HCT116 (cell line): Measurements from ENCODE around the gene AFAP1. TPM values are rescaled to one million over a fixed set of nuclear protein-coding genes. Genes with fewer than 3 reads are reported as not detected.

Experiments used
- ATAC-seq: fragments of 200-7000 bp; cut with Tn5 transposase; 2 replicates; pipeline ENCODE4 v1.9.1; 2020; ENCODE audit warnings: mild to moderate bottlenecking, moderate library complexity
- BruUV-seq: library from RNA; stranded (reverse); fragments of 400-500 nt; replicated peaks from 2 replicates; lab custom pipeline; 2021; lab: Mats Ljungman, UMichigan
- CTCF ChIA-PET: fragments of 300-600 bp; sonication (Branson Sonifier 250); formaldehyde crosslinking; loops from one replicate; lab custom pipeline; 2021; ENCODE audit warnings: antibody characterized with exemption; lab: Charles Lee
- POLR2A ChIA-PET: fragments of 300-600, 350-600 bp; sonication (Branson Sonifier 250); formaldehyde crosslinking; loops from one replicate; lab custom pipeline; 2021; ENCODE audit warnings: antibody characterized with exemption; lab: Charles Lee
- RAD21 ChIA-PET, 2 experiments: fragments of 300-600 bp; sonication (Branson Sonifier 250); formaldehyde crosslinking; loops; one replicate each; lab custom pipeline; 2023; ENCODE audit warnings: low total read pairs in 2 of 2; ENCODE audit not compliant: uncharacterized antibody in 2 of 2, unreplicated experiment in 2 of 2, low non-redundant PET in 1 of 2; lab: Charles Lee
- DNase-seq: peaks from one replicate; pipeline ENCODE4 v3.0.0-alpha.2; 2010; ENCODE audit warnings: low read depth, low spot score
- H2AFZ ChIP-seq: fragments of 200-600 bp; shearing (Covaris generic), sonication (generic); 2 replicates; pipeline ENCODE4 v1.6.1; 2017; ENCODE audit warnings: low read depth, mixed run types, mixed read lengths, antibody characterized with exemption, low read length; ENCODE audit not compliant: poor library complexity, severe bottlenecking
- H3K27ac ChIP-seq: 2 replicates; pipeline ENCODE4 v1.5.1; 2012; ENCODE audit warnings: low read depth, low read length
- H3K27me3 ChIP-seq: fragments of 200-600 bp; sonication (generic); 2 replicates; pipeline ENCODE4 v1.6.1; 2016; ENCODE audit warnings: mixed run types, low read length, mixed read lengths; ENCODE audit not compliant: insufficient read depth
- H3K36me3 ChIP-seq, 2 experiments: fragments of 200-500 bp in 1 of 2; fragments of 200-600 bp in 1 of 2; sonication (Bioruptor generic) in 1 of 2; sonication (generic) in 1 of 2; 2 replicates each; pipeline versions ENCODE4 v1.5.1 to v1.6.1; 2014 to 2016; ENCODE audit warnings: low read length in 2 of 2, inconsistent platforms in 1 of 2, mixed read lengths in 1 of 2, mixed run types in 1 of 2; ENCODE audit not compliant: insufficient read depth in 2 of 2, control insufficient read depth in 1 of 2
- H3K4me1 ChIP-seq, 2 experiments: fragments of 200-600 bp in 1 of 2; sonication (generic) in 1 of 2; 2 replicates each; pipeline versions ENCODE4 v1.5.1 to v1.6.1; 2012 to 2017; ENCODE audit warnings: low read length in 2 of 2, inconsistent platforms in 1 of 2, mild to moderate bottlenecking in 1 of 2, mixed read lengths in 1 of 2, mixed run types in 1 of 2, moderate library complexity in 1 of 2; ENCODE audit not compliant: insufficient read depth in 2 of 2, control insufficient read depth in 1 of 2
- H3K4me2 ChIP-seq: fragments of 200-600 bp; sonication (generic); 2 replicates; pipeline ENCODE4 v1.6.1; 2017; ENCODE audit warnings: mixed run types, low read length, mixed read lengths
- H3K4me3 ChIP-seq, 2 experiments: fragments of 200-600 bp in 1 of 2; sonication (generic) in 1 of 2; replicated peaks in 1 of 2; 2 replicates each; pipeline ENCODE4 v1.5.1; 2011 to 2016; ENCODE audit warnings: low read length in 2 of 2, control low read depth in 1 of 2, low read depth in 1 of 2, mild to moderate bottlenecking in 1 of 2, mixed read lengths in 1 of 2, mixed run types in 1 of 2
- H3K79me2 ChIP-seq: fragments of 200-600 bp; sonication (generic); 2 replicates; pipeline ENCODE4 v1.6.1; 2017; ENCODE audit warnings: mild to moderate bottlenecking, mixed run types, low read length, moderate library complexity, mixed read lengths; ENCODE audit not compliant: insufficient read depth
- H3K9ac ChIP-seq: fragments of 200-600 bp; sonication (generic); 2 replicates; pipeline ENCODE4 v1.6.1; 2016; ENCODE audit warnings: low read length, mixed read lengths
- H3K9me2 ChIP-seq: fragments of 200-600 bp; sonication (generic), shearing (Covaris generic); 2 replicates; pipeline ENCODE4 v1.6.1; 2017; ENCODE audit warnings: mixed run types, mild to moderate bottlenecking, moderate library complexity; ENCODE audit not compliant: insufficient read depth
- H3K9me3 ChIP-seq, 2 experiments: fragments of 200-500 bp in 1 of 2; fragments of 200-600 bp in 1 of 2; sonication (Bioruptor generic) in 1 of 2; sonication (generic) in 1 of 2; 2 replicates each; pipeline ENCODE4 v1.6.1; 2014 to 2017; ENCODE audit warnings: low read length in 2 of 2, mixed read lengths in 2 of 2, inconsistent platforms in 1 of 2, low read depth in 1 of 2, mild to moderate bottlenecking in 1 of 2, mixed run types in 1 of 2, moderate library complexity in 1 of 2; ENCODE audit not compliant: control insufficient read depth in 1 of 2, insufficient read depth in 1 of 2
- H4K20me1 ChIP-seq: fragments of 200-600 bp; sonication (generic), shearing (Covaris generic); 2 replicates; pipeline ENCODE4 v1.6.1; 2017; ENCODE audit warnings: mixed run types, mild to moderate bottlenecking, moderate library complexity; ENCODE audit not compliant: insufficient read depth
- CBX3 ChIP-seq: IDR thresholded peaks from 2 replicates; pipeline ENCODE4 v1.6.1; 2012; ENCODE audit warnings: low read depth
- CTCF ChIP-seq, 3 experiments: fragments of 200-600 bp in 1 of 3; sonication (generic) in 1 of 3; IDR thresholded peaks in 2 of 3; conservative IDR thresholded peaks in 1 of 3; 2 replicates each; pipeline ENCODE4 v1.5.1; 2012 to 2017; ENCODE audit warnings: low read depth in 2 of 3, low read length in 2 of 3, antibody characterized with exemption in 1 of 3, borderline replicate concordance in 1 of 3, control low read depth in 1 of 3, mild to moderate bottlenecking in 1 of 3, mixed read lengths in 1 of 3, mixed run types in 1 of 3, moderate library complexity in 1 of 3; ENCODE audit not compliant: insufficient read depth in 1 of 3
- EGR1 ChIP-seq: IDR thresholded peaks from 2 replicates; pipeline ENCODE4 v1.6.1; 2012; ENCODE audit warnings: low read depth
- EZH2 ChIP-seq: fragments of 200-600 bp; sonication (generic); IDR thresholded peaks from 2 replicates; pipeline ENCODE4 v1.6.1; 2017; ENCODE audit warnings: antibody characterized with exemption, mixed run types
- EZH2phosphoT487 ChIP-seq: fragments of 200-600 bp; IDR thresholded peaks from 2 replicates; pipeline ENCODE4 v1.6.1; 2018; ENCODE audit warnings: antibody characterized with exemption, borderline replicate concordance
- FOSL1 ChIP-seq: IDR thresholded peaks from 2 replicates; pipeline ENCODE4 v1.6.1; 2012; ENCODE audit warnings: low read depth
- JUND ChIP-seq: IDR thresholded peaks from 2 replicates; pipeline ENCODE4 v1.6.1; 2012
- POLR2A ChIP-seq: IDR thresholded peaks from 2 replicates; pipeline ENCODE4 v1.7.0; 2011; ENCODE audit warnings: borderline replicate concordance; ENCODE audit not compliant: insufficient read depth, insufficient read length; ENCODE audit errors: extremely low read depth
- POLR2AphosphoS5 ChIP-seq: IDR thresholded peaks from 2 replicates; pipeline ENCODE4 v1.6.1; 2011; ENCODE audit warnings: mild to moderate bottlenecking, low read depth, low read length, moderate library complexity
- RAD21 ChIP-seq: IDR thresholded peaks from 2 replicates; pipeline ENCODE4 v1.6.1; 2012; ENCODE audit warnings: low read depth, mild to moderate bottlenecking
- SIN3A ChIP-seq: IDR thresholded peaks from 2 replicates; pipeline ENCODE4 v1.6.1; 2012; ENCODE audit warnings: low read depth
- SP1 ChIP-seq: IDR thresholded peaks from 2 replicates; pipeline ENCODE4 v1.6.1; 2012; ENCODE audit warnings: low read depth
- SRF ChIP-seq: IDR thresholded peaks from 2 replicates; pipeline ENCODE4 v1.6.1; 2012; ENCODE audit warnings: low read depth
- TCF7L2 ChIP-seq: IDR thresholded peaks from 2 replicates; pipeline ENCODE4 v1.7.0; 2011; ENCODE audit warnings: borderline replicate concordance, inconsistent platforms; ENCODE audit not compliant: insufficient read depth, insufficient read length; ENCODE audit errors: extremely low read depth
- YY1 ChIP-seq: IDR thresholded peaks from 2 replicates; pipeline ENCODE4 v1.6.1; 2011; ENCODE audit warnings: low read length, low read depth, moderate library complexity, mild to moderate bottlenecking; ENCODE audit not compliant: insufficient replicate concordance; ENCODE audit errors: extremely low read depth
- ZFX ChIP-seq: fragments of 450-650 bp; IDR thresholded peaks from 2 replicates; pipeline ENCODE4 v1.6.1; 2017
- ZNF274 ChIP-seq: fragments of 200-500 bp; sonication (Bioruptor generic); IDR thresholded peaks from 2 replicates; pipeline ENCODE4 v1.6.1; 2014; ENCODE audit warnings: mild to moderate bottlenecking, low read depth, low read length, inconsistent platforms
- intact Hi-C: fragments of 100-400 bp; cut with micrococcal nuclease; formaldehyde crosslinking; loops from 2 replicates; pipeline ENCODE4 v1.10.0; 2022
- total RNA-seq: library from RNA; stranded (reverse); gene quantifications from one replicate; pipeline ENCODE4 v1.2.1, GENCODE V29; 2021; ENCODE audit not compliant: unreplicated experiment
- TF ChIP-seq, protein P1 (sequence below): IDR thresholded peaks from 2 replicates; pipeline ENCODE4 v1.6.1; 2012
- TF ChIP-seq, protein P2 (sequence below): IDR thresholded peaks from 2 replicates; pipeline ENCODE4 v1.6.1; 2012; ENCODE audit warnings: low read depth

AFAP1 gene
- total RNA-seq, 1 experiment from 2014 or later = 19.4 TPM

- intact Hi-C loops = no loop called here
- ChIA-PET RAD21 (no interaction called here), CTCF (no interaction called here)
These were observed 165.1 kb downstream of the AFAP1 start for GRCh38 chr4:7774301-7775294.

More at GRCh38 chr4:7774301-7775294, 165.1 kb downstream of the AFAP1 start:
- TF ChIP-seq EZH2phosphoT487 (no peak), EGR1 (no peak), RAD21 (no peak), TCF7L2 (no peak), CBX3 (no peak), FOSL1 (no peak), SP1 (no peak), CTCF (IDR thresholded peaks at IDR 0.05 in 2 of 3, conservative IDR thresholded peaks at IDR 0.05 in 1 of 3; ENCODE audit: borderline replicate concordance in 1 of 3, insufficient read depth in 1 of 3, low read depth in 2 of 3, low read length in 2 of 3) (no peak), ZNF274 (no peak), ZFX (no peak), POLR2AphosphoS5 (no peak), POLR2A (no peak), YY1 (no peak), JUND (no peak), SIN3A (no peak), SRF (no peak), EZH2 (no peak)
- TF ChIP-seq, protein P1, sequence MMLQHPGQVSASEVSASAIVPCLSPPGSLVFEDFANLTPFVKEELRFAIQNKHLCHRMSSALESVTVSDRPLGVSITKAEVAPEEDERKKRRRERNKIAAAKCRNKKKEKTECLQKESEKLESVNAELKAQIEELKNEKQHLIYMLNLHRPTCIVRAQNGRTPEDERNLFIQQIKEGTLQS = no peak
- TF ChIP-seq, protein P2, sequence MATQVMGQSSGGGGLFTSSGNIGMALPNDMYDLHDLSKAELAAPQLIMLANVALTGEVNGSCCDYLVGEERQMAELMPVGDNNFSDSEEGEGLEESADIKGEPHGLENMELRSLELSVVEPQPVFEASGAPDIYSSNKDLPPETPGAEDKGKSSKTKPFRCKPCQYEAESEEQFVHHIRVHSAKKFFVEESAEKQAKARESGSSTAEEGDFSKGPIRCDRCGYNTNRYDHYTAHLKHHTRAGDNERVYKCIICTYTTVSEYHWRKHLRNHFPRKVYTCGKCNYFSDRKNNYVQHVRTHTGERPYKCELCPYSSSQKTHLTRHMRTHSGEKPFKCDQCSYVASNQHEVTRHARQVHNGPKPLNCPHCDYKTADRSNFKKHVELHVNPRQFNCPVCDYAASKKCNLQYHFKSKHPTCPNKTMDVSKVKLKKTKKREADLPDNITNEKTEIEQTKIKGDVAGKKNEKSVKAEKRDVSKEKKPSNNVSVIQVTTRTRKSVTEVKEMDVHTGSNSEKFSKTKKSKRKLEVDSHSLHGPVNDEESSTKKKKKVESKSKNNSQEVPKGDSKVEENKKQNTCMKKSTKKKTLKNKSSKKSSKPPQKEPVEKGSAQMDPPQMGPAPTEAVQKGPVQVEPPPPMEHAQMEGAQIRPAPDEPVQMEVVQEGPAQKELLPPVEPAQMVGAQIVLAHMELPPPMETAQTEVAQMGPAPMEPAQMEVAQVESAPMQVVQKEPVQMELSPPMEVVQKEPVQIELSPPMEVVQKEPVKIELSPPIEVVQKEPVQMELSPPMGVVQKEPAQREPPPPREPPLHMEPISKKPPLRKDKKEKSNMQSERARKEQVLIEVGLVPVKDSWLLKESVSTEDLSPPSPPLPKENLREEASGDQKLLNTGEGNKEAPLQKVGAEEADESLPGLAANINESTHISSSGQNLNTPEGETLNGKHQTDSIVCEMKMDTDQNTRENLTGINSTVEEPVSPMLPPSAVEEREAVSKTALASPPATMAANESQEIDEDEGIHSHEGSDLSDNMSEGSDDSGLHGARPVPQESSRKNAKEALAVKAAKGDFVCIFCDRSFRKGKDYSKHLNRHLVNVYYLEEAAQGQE = no peak
- Histone ChIP-seq H3K4me2 (no peak overlapping the region), H3K4me1 (no peaks in the 10 kb centered on the region), H3K79me2 (no peaks in the 10 kb centered on the region), H3K4me3 (no peak overlapping the region), H3K9me3 (no peaks in the 10 kb centered on the region), H3K27ac (no peak overlapping the region), H3K36me3 (peaks cover 2 to 8% of the 10 kb centered on the region in 2 experiments; a peak in 2 of 4 replicates), H3K9me2 (no peaks in the 10 kb centered on the region), H3K9ac (no peak overlapping the region), H3K27me3 (no peaks in the 10 kb centered on the region), H4K20me1 (no peaks in the 10 kb centered on the region), H2AFZ (no peak overlapping the region)
- no TSS peak for BruUV-seq
- DNase-seq = no peak
- POLR2A ChIA-PET = no interaction called here
- ATAC-seq = no peak
